CD4-positive, alpha-beta memory T cell (primary cell): Measurements from ENCODE around the gene VPS26B. TPM values are rescaled to one million over a fixed set of nuclear protein-coding genes. Genes with fewer than 3 reads are reported as not detected.

Experiments used
- CTCF ChIA-PET: fragments of 350-600 bp; sonication (Branson Sonifier 250); formaldehyde crosslinking; loops from one replicate; lab custom pipeline; 2021; ENCODE audit warnings: inconsistent platforms; ENCODE audit not compliant: partially characterized antibody; lab: Charles Lee
- POLR2A ChIA-PET: fragments of 350-600 bp; sonication (Branson Sonifier 250); formaldehyde crosslinking; loops from one replicate; lab custom pipeline; 2021; ENCODE audit not compliant: partially characterized antibody; lab: Charles Lee
- DNase-seq, 5 donors: peaks; one replicate each; pipeline versions ENCODE4 v3.0.0 to v3.0.0-alpha.2; 2020 to 2022; ENCODE audit warnings: mixed read lengths in 1 of 5
- H3K27ac ChIP-seq: one replicate; pipeline ENCODE4 v1.7.0; 2013; ENCODE audit warnings: low read depth, low read length
- H3K27me3 ChIP-seq: 2 replicates; pipeline ENCODE4 v1.7.0; 2013; ENCODE audit warnings: mild to moderate bottlenecking, low read length, moderate library complexity; ENCODE audit not compliant: insufficient read depth
- H3K36me3 ChIP-seq: 2 replicates; pipeline ENCODE4 v1.7.0; 2013; ENCODE audit warnings: mild to moderate bottlenecking, low read length, moderate library complexity; ENCODE audit not compliant: insufficient read depth
- H3K4me1 ChIP-seq: 2 replicates; pipeline ENCODE4 v1.7.0; 2013; ENCODE audit warnings: mild to moderate bottlenecking, low read length, moderate library complexity; ENCODE audit not compliant: insufficient read depth
- H3K4me3 ChIP-seq, 2 donors: one replicate each; pipeline ENCODE4 v1.7.0; 2013; ENCODE audit warnings: low read length in 2 of 2, mild to moderate bottlenecking in 1 of 2
- H3K9me3 ChIP-seq, 2 donors: one replicate each; pipeline ENCODE4 v1.7.0; 2013; ENCODE audit warnings: low read length in 2 of 2, control low read depth in 1 of 2; ENCODE audit not compliant: control insufficient read depth in 1 of 2
- H3K27ac Mint-ChIP-seq, 7 donors: one replicate each; pipeline ENCODE4 v1.8.0; 2020 to 2021; ENCODE audit warnings: mixed read lengths in 7 of 7, mild to moderate bottlenecking in 6 of 7, inconsistent platforms in 3 of 7, moderate library complexity in 3 of 7
- H3K27me3 Mint-ChIP-seq, 2 donors: one replicate each; pipeline ENCODE4 v1.8.0; 2020 to 2021; ENCODE audit warnings: mixed read lengths in 2 of 2
- H3K36me3 Mint-ChIP-seq, 2 donors: one replicate each; pipeline ENCODE4 v1.8.0; 2020 to 2021; ENCODE audit warnings: mixed read lengths in 2 of 2, inconsistent platforms in 1 of 2, mild to moderate bottlenecking in 1 of 2
- H3K4me1 Mint-ChIP-seq, 4 donors: one replicate each; pipeline ENCODE4 v1.8.0; 2020 to 2021; ENCODE audit warnings: mixed read lengths in 4 of 4, mild to moderate bottlenecking in 1 of 4
- H3K4me3 Mint-ChIP-seq, 8 donors: one replicate each; pipeline ENCODE4 v1.8.0; 2020 to 2021; ENCODE audit warnings: mixed read lengths in 8 of 8, mild to moderate bottlenecking in 7 of 8, moderate library complexity in 6 of 8, inconsistent platforms in 3 of 8
- H3K9me3 Mint-ChIP-seq, 8 donors: one replicate each; pipeline ENCODE4 v1.8.0; 2020 to 2021; ENCODE audit warnings: mixed read lengths in 8 of 8, mild to moderate bottlenecking in 5 of 8, inconsistent platforms in 3 of 8, moderate library complexity in 1 of 8
- intact Hi-C: fragments of 100-400 bp; cut with micrococcal nuclease; formaldehyde crosslinking; loops from one replicate; pipeline ENCODE4 v1.15.1; 2023
- polyA plus RNA-seq, 2 donors: library from polyadenylated mRNA; unstranded; fragments of 300-500 nt; fragmentation: Illumina TruSeq; gene quantifications; one replicate each; pipeline ENCODE4 v1.2.3, GENCODE V29; 2021
- total RNA-seq, 2 experiments: library from RNA; stranded (reverse); gene quantifications; one replicate each; pipeline ENCODE4 v1.2.3, GENCODE V29; 2021

VPS26B gene
- total and polyA plus RNA-seq, 4 experiments from 2014 or later: 49.6 to 76.6 (median 64.4) TPM

DNA sequence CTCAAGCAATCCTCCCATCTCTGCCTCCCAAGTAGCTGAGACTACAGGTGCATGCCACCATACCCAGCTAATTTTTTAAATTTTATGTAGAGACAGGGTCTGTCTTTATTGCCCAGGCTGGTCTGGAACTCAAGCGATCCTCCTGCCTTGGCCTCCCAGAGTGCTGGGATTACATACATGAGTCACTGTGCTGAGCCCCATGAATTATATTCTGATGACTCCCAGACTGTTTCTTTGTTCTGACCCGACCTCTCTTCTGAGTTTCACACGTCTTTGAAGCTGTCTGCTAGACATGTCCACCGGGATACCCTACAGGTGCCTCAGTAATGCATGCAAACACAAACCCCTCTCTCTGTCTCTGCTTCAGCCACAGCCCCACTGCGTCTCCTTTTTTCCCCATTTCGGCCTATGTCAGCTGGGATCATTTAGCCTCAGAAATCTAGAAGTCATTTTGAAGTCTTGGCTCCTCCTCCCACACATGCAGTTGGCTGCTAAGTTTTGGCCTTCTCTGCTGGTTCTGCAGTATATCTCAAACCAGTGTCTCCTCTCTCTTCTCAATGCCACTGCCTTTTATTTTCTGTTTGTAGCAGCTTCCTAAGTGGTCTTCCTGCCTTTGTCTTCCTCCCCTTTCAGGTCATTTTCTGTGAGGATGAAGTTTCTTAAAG is 4.8 kb downstream of the VPS26B start:
- ChIA-PET POLR2A (interaction anchor here (0.6 to 1.4 kb wide), 2 partner anchors 47 to 160 kb away, joined by 3 to 4 read pairs; partner anchors contain the start of genes GLB1L3 and JAM3), CTCF (interaction anchor here (0.8 to 0.9 kb wide), 2 partner anchors 32 to 302 kb away, joined by 3 read pairs; no protein-coding TSS in a partner anchor)
- Mint-ChIP-seq H3K9me3 (peaks cover 0 to 2% (median 0%) of the 10 kb centered on the region in 8 donors), H3K36me3 (peaks cover 3 to 27% of the 10 kb centered on the region in 2 donors), H3K4me1 (peaks cover 54 to 78% (median 65%) of the 10 kb centered on the region in 4 donors), H3K27me3 (no peaks in the 10 kb centered on the region), H3K27ac (peak overlapping the region in 6 of 7 donors; percentile 8 to 89 (median 38)), H3K4me3 (peak overlapping the region in 5 of 8 donors; percentile 25 to 57 (median 26))
- H3K36me3 ChIP-seq: peaks cover under 1% of the 10 kb centered on the region
- peaks cover 63% of the 10 kb centered on the region for H3K4me1 ChIP-seq
- intact Hi-C loops: no loop called here
- DNase-seq: no peak
- no peak overlapping the region for H3K4me3 ChIP-seq
- no peaks in the 10 kb centered on the region for H3K9me3 ChIP-seq
- no peaks in the 10 kb centered on the region for H3K27me3 ChIP-seq
- no peak overlapping the region for H3K27ac ChIP-seq

DNA sequence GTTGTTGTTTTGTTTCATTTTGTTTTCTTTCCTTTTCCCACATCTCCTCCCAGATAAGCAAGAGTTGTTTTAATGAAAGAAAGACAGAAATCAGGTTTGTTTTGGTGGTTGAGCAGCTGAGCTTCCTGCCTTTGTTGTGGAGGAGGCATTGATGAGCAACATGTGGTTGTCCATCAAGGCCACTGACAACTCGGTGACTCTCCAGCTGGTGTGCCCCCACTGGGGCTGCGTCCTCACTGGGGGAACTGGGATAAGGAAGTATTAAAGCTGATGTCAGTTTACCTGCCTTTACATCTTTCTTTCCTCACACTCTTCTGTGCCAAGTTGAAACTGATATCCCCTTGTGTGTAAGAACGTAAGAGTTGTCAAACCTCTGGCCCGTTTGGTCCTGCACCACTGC is 5.9 kb downstream of the VPS26B start:
- peaks cover 62% of the 10 kb centered on the region for H3K4me1 ChIP-seq
- ChIA-PET POLR2A (no interaction called here), CTCF (no interaction called here)
- H3K27me3 ChIP-seq: no peaks in the 10 kb centered on the region
- H3K36me3 Mint-ChIP-seq: peaks cover 6 to 31% of the 10 kb centered on the region in 2 donors
- peaks cover 0 to 2% (median 0%) of the 10 kb centered on the region in 8 donors for H3K9me3 Mint-ChIP-seq
- H3K36me3 ChIP-seq: peaks cover 11% of the 10 kb centered on the region
- intact Hi-C loops: no loop called here
- H3K4me3 ChIP-seq: no peak overlapping the region
- peaks cover 54 to 75% (median 62%) of the 10 kb centered on the region in 4 donors for H3K4me1 Mint-ChIP-seq
- peak overlapping the region; percentile 8 to 89 (median 61) for H3K27ac Mint-ChIP-seq
- H3K4me3 Mint-ChIP-seq: peak overlapping the region in 3 of 8 donors; percentile 9 to 58 (median 26)
- no peak for DNase-seq
- H3K9me3 ChIP-seq: no peaks in the 10 kb centered on the region
- no peak overlapping the region for H3K27ac ChIP-seq
- no peaks in the 10 kb centered on the region for H3K27me3 Mint-ChIP-seq

GRCh38 chr11:134231958-134232659 is 7.6 kb downstream of the VPS26B start:
- CTCF ChIA-PET: interaction anchor here (0.7 kb wide), 1 partner anchor 12 kb away, joined by 3 read pairs; no protein-coding TSS in a partner anchor

DNA sequence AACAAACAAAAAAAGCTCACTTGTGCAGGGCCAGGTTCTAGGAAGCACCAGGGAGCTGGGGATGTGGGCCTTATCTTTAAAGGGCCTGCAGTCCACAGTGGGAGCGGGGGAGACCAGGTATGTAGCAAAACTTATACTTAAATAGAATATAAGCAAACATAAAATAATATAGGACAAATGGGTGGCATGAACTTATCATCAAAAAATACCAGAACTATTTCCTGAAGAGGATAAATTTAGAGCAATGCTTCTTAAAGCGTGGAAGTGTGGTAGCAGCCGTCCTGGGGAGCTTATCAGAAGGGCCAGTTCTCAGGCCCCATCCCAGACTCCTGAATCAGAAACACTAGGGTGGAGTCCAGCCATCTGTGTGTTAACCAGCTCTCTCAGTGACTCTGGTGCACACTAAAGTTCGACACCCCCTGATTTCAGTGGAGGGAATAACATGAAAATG is 9.3 kb downstream of the VPS26B start:
- no peaks in the 10 kb centered on the region for H3K27me3 ChIP-seq
- ChIA-PET POLR2A (interaction anchor here (0.6 to 2.8 kb wide), 3 partner anchors 9 to 63 kb away, joined by 3 to 17 read pairs (median 4); partner anchors contain the start of genes GLB1L3, NCAPD3 and VPS26B), CTCF (interaction anchor here (1.0 to 1.4 kb wide), 3 partner anchors 10 to 20 kb away, joined by 3 to 4 read pairs (median 3); partner anchors contain the start of genes ACAD8, THYN1 and VPS26B)
- H3K36me3 ChIP-seq: peaks cover 35% of the 10 kb centered on the region
- DNase-seq: no peak
- no peak overlapping the region for H3K27ac Mint-ChIP-seq
- no peak overlapping the region for H3K4me3 Mint-ChIP-seq
- intact Hi-C loops: no loop called here
- H3K4me1 Mint-ChIP-seq: peaks cover 25 to 41% (median 30%) of the 10 kb centered on the region in 4 donors
- H3K27me3 Mint-ChIP-seq: no peaks in the 10 kb centered on the region
- no peaks in the 10 kb centered on the region for H3K9me3 Mint-ChIP-seq
- H3K9me3 ChIP-seq: no peaks in the 10 kb centered on the region
- H3K36me3 Mint-ChIP-seq: peaks cover 26 to 47% of the 10 kb centered on the region in 2 donors
- H3K27ac ChIP-seq: no peak overlapping the region
- peaks cover 30% of the 10 kb centered on the region for H3K4me1 ChIP-seq
- H3K4me3 ChIP-seq: no peak overlapping the region

More at GRCh38 chr11:134231958-134232659, 7.6 kb downstream of the VPS26B start:
- no peak for DNase-seq
- Mint-ChIP-seq H3K27me3 (no peaks in the 10 kb centered on the region), H3K4me3 (peak overlapping the region in 1 of 8 donors; percentile 39), H3K4me1 (peaks cover 41 to 58% (median 44%) of the 10 kb centered on the region in 4 donors), H3K27ac (peak overlapping the region in 2 of 7 donors; percentile 32 to 87), H3K9me3 (no peaks in the 10 kb centered on the region), H3K36me3 (peaks cover 14 to 35% of the 10 kb centered on the region in 2 donors)
- no peaks in the 10 kb centered on the region for H3K9me3 ChIP-seq
- POLR2A ChIA-PET: no interaction called here
- peaks cover 23% of the 10 kb centered on the region for H3K36me3 ChIP-seq
- H3K4me1 ChIP-seq: peaks cover 45% of the 10 kb centered on the region
- H3K27me3 ChIP-seq: no peaks in the 10 kb centered on the region
- intact Hi-C loops: no loop called here
- H3K4me3 ChIP-seq: no peak overlapping the region
- no peak overlapping the region for H3K27ac ChIP-seq

DNA sequence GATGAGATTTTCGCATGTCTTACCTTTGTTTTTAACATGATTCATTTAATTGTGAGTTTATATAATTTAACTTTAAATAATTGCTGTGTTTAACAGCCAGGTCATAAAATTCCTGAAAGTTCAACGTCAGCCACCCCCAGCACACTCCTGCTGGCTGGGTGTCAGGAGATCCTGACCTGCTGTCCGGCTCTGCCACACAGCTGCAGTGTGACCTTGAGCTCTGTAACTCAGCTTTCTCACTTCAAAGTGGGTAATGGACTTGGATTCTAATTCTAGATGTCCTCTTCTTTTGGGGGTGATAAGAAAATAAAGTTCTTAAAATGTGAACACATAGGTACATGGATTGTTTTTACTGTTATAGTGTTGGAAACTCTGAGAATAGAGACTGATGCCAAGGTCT is 10.9 kb downstream of the VPS26B start:
- intact Hi-C loops: no loop called here

DNA sequence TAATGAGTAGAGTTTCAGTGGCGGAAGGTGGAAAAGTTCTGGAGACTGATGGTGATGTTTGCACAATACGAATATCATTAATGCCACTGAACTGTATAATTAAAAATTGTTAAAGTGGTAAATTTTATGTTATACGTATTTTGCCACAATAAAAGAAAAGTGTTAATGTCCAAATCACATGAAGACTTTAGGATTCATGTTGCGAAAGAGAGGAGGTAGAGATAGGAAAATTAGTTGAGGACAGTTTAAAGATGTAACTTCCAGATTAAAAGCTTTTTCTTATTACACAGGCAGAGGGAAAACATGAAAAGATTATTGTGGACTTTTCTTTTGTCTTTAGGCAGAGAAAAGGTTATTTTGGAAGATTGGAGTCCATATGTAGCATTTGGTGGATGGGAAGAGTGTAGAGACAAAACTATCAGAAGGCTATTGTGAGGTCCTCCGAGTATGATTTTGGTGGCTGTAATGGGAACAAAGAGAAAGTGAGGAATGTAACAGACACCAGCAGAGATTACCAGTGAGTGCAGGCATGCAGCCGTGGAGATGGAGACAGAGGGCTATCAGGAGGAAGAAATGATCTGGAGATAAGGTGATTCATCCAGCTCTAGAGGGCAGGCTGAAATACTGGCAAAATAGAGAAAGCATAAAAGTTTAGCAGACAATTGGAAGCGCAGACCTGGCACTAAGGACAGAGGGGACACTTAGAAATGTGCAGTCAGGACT is 12.5 kb downstream of the VPS26B start:
- POLR2A ChIA-PET: no interaction called here
- CTCF ChIA-PET: no interaction called here
- Histone ChIP-seq H3K4me1 (peaks cover 7% of the 10 kb centered on the region), H3K27me3 (no peaks in the 10 kb centered on the region), H3K4me3 (no peak overlapping the region), H3K27ac (no peak overlapping the region), H3K9me3 (no peaks in the 10 kb centered on the region), H3K36me3 (peaks cover 57% of the 10 kb centered on the region)
- H3K4me1 Mint-ChIP-seq: peaks cover 5 to 10% (median 7%) of the 10 kb centered on the region in 4 donors
- H3K9me3 Mint-ChIP-seq: no peaks in the 10 kb centered on the region
- H3K27ac Mint-ChIP-seq: peak overlapping the region in 4 of 7 donors; percentile 48 to 92 (median 74)
- H3K36me3 Mint-ChIP-seq: peaks cover 33 to 61% of the 10 kb centered on the region in 2 donors
- no peak for DNase-seq
- intact Hi-C loops: no loop called here
- H3K4me3 Mint-ChIP-seq: peak overlapping the region in 1 of 8 donors; percentile 26
- H3K27me3 Mint-ChIP-seq: no peaks in the 10 kb centered on the region

More for the DNA sequence above, 10.9 kb downstream of the VPS26B start:
- ChIA-PET POLR2A (interaction anchor here (2.8 kb wide), 1 partner anchor 11 kb away, joined by 17 read pairs; the partner anchor contains the start of genes NCAPD3 and VPS26B), CTCF (interaction anchor here (1.4 kb wide), 1 partner anchor 13 kb away, joined by 4 read pairs; no protein-coding TSS in a partner anchor)
- peaks cover 13% of the 10 kb centered on the region for H3K4me1 ChIP-seq
- H3K9me3 ChIP-seq: no peaks in the 10 kb centered on the region
- H3K36me3 Mint-ChIP-seq: peaks cover 33 to 60% of the 10 kb centered on the region in 2 donors
- H3K9me3 Mint-ChIP-seq: no peaks in the 10 kb centered on the region
- H3K27me3 Mint-ChIP-seq: no peaks in the 10 kb centered on the region
- H3K4me1 Mint-ChIP-seq: peaks cover 12 to 26% (median 14%) of the 10 kb centered on the region in 4 donors
- H3K27ac ChIP-seq: no peak overlapping the region
- no peak for DNase-seq
- H3K27me3 ChIP-seq: no peaks in the 10 kb centered on the region
- peaks cover 48% of the 10 kb centered on the region for H3K36me3 ChIP-seq
- H3K27ac Mint-ChIP-seq: no peak overlapping the region
- no peak overlapping the region for H3K4me3 ChIP-seq
- no peak overlapping the region for H3K4me3 Mint-ChIP-seq
